ENCODE measurements around the gene RELL2. TPM values are rescaled to one million over a fixed set of nuclear protein-coding genes. Genes with fewer than 3 reads are reported as not detected.

RELL2 gene
- total RNA-seq, 1 donor from 2014 or later, result 16.8 TPM

- POLR2A ChIA-PET, result no interaction called here
- no peak overlapping the region for H3K27ac Mint-ChIP-seq
- no peak for ATAC-seq (ENCODE audit: low read depth)
These were observed 48.8 kb downstream of the RELL2 start for GRCh38 chr5:141685591-141685990.

GRCh38 chr5:141686648-141687416 lies 50.0 kb downstream of the RELL2 start:
- intact Hi-C loops (cut with micrococcal nuclease), result no loop called here
- no peak overlapping the region for H3K4me3 Mint-ChIP-seq
- ChIA-PET POLR2A (no interaction called here), CTCF (interaction anchor here (1.1 kb wide), 2 partner anchors 274 to 329 kb away, joined by 3 read pairs; no protein-coding TSS in a partner anchor)
- peaks cover 17% of the 10 kb centered on the region for H3K4me1 Mint-ChIP-seq
- H3K36me3 Mint-ChIP-seq (ENCODE audit: low read depth), result no peaks in the 10 kb centered on the region
- H3K27me3 Mint-ChIP-seq, result peaks cover 30% of the 10 kb centered on the region
- H3K9me3 Mint-ChIP-seq, result no peaks in the 10 kb centered on the region
- ATAC-seq (ENCODE audit: low read depth), result no peak
- DNase-seq, result no peak
- TF ChIP-seq CTCF (IDR thresholded peaks at IDR 0.05), result no peak
- no peak overlapping the region for H3K27ac Mint-ChIP-seq

More at GRCh38 chr5:141685591-141685990, 48.8 kb downstream of the RELL2 start:
- H3K4me3 Mint-ChIP-seq, result no peak overlapping the region
- H3K4me1 Mint-ChIP-seq, result peaks cover 23% of the 10 kb centered on the region
- no peaks in the 10 kb centered on the region for H3K9me3 Mint-ChIP-seq
- peaks cover 19% of the 10 kb centered on the region for H3K27me3 Mint-ChIP-seq
- no peaks in the 10 kb centered on the region for H3K36me3 Mint-ChIP-seq (ENCODE audit: low read depth)
- TF ChIP-seq CTCF (IDR thresholded peaks at IDR 0.05), result no peak
- intact Hi-C loops (cut with micrococcal nuclease), result no loop called here
- no peak for DNase-seq
- CTCF ChIA-PET, result no interaction called here

Other genes starting within 250 kb of the RELL2 start
- gene PCDHGB4, start 249.3 kb upstream of the RELL2 start, total RNA-seq, result 0.91 and 1.2 TPM in 2 replicates
- 0.54 and 0.69 TPM in 2 replicates for gene PCDHGA8, start 244.4 kb upstream of the RELL2 start, total RNA-seq
- 1.8 and 2.7 TPM in 2 replicates for gene PCDHGB5, start 239.1 kb upstream of the RELL2 start, total RNA-seq
- gene PCDHGA9, start 234.2 kb upstream of the RELL2 start, total RNA-seq, result 1.1 and 1.3 TPM in 2 replicates
- gene PCDHGB6, start 229.0 kb upstream of the RELL2 start, total RNA-seq, result 1.2 and 1.6 TPM in 2 replicates
- 1.2 and 1.3 TPM in 2 replicates for gene PCDHGA10, start 224.0 kb upstream of the RELL2 start, total RNA-seq
- 1.2 and 1.4 TPM in 2 replicates for gene PCDHGB7, start 219.3 kb upstream of the RELL2 start, total RNA-seq
- gene PCDHGA11, start 215.9 kb upstream of the RELL2 start, total RNA-seq, result 0.73 and 1.1 TPM in 2 replicates
- 1.3 and 1.6 TPM in 2 replicates for gene PCDHGA12, start 206.5 kb upstream of the RELL2 start, total RNA-seq
- 2.6 and 3.3 TPM in 2 replicates for gene PCDHGC3, start 161.0 kb upstream of the RELL2 start, total RNA-seq
- gene PCDHGC4, start 152.0 kb upstream of the RELL2 start, total RNA-seq, result 0.69 TPM in 2 replicates
- 0.24 and 0.38 TPM in 2 replicates for gene PCDHGC5, start 147.9 kb upstream of the RELL2 start, total RNA-seq
- 136 and 138 TPM in 2 replicates for gene DIAPH1, start 18.0 kb upstream of the RELL2 start, total RNA-seq
- 101 and 102 TPM in 2 replicates for gene HDAC3, start 148 bp upstream of the RELL2 start, total RNA-seq
- 63.2 and 79.5 TPM in 2 replicates for gene FCHSD1, start 14.4 kb downstream of the RELL2 start, total RNA-seq
- gene ARAP3, start 45.2 kb downstream of the RELL2 start, total RNA-seq, result 0.44 and 0.49 TPM in 2 replicates
- not detected in 2 replicates for gene PCDH1, start 241.4 kb downstream of the RELL2 start, total RNA-seq